ENCODE data around the gene TBC1D24. TPM values are rescaled to one million over a fixed set of nuclear protein-coding genes. Genes with fewer than 3 reads are reported as not detected.
"Not testable (repeated sequence)": the region's sequence is repeated elsewhere in the genome, so short reads cannot be mapped to it uniquely, and the experiment has no call there.

The TBC1D24 gene
- polyA plus RNA-seq, 1 experiment: 9.2 TPM

- Histone ChIP-seq H3K4me3 (ENCODE audit: low read depth, low read length) (no peak overlapping the region), H3K27me3 (ENCODE audit: control insufficient read depth, insufficient read depth, low read length) (no peaks in the 10 kb centered on the region), H3K36me3 (ENCODE audit: control insufficient read depth, insufficient read depth, low read length) (peaks cover 18% of the 10 kb centered on the region)
- ChIA-PET POLR2A (no interaction called here), CTCF (interaction anchor here (1.2 kb wide), 1 partner anchor 20 kb away, joined by 3 read pairs; no protein-coding TSS in a partner anchor)
- TF ChIP-seq CTCF (IDR thresholded peaks at IDR 0.05; ENCODE audit: insufficient read depth, low read depth, low read length): no peak
- no peak for DNase-seq (ENCODE audit: low read depth)
Observed at GRCh38 chr16:2438121-2438520, 36.8 kb upstream of the TBC1D24 start.

GRCh38 chr16:2439598-2439997 lies 35.3 kb upstream of the TBC1D24 start:
- H3K36me3 ChIP-seq (ENCODE audit: control insufficient read depth, insufficient read depth, low read length): peaks cover 16% of the 10 kb centered on the region
- no peak for TF ChIP-seq CTCF (IDR thresholded peaks at IDR 0.05; ENCODE audit: insufficient read depth, low read depth, low read length)
- POLR2A ChIA-PET: no interaction called here
- CTCF ChIA-PET: interaction anchor here (1.5 kb wide), 1 partner anchor 61 kb away, joined by 5 read pairs; no protein-coding TSS in a partner anchor
- no peak for DNase-seq (ENCODE audit: low read depth)
- no peaks in the 10 kb centered on the region for H3K27me3 ChIP-seq (ENCODE audit: control insufficient read depth, insufficient read depth, low read length)
- no peak overlapping the region for H3K4me3 ChIP-seq (ENCODE audit: low read depth, low read length)

GRCh38 chr16:2441143-2441804 lies 33.7 kb upstream of the TBC1D24 start:
- H3K4me3 ChIP-seq (ENCODE audit: low read depth, low read length); POLR2A ChIA-PET; H3K27me3 ChIP-seq (ENCODE audit: control insufficient read depth, insufficient read depth, low read length); DNase-seq (ENCODE audit: low read depth): not testable (repeated sequence)
- CTCF ChIA-PET: interaction anchor here (0.6 to 1.5 kb wide), 2 partner anchors 60 to 1238 kb away, joined by 4 to 5 read pairs; no protein-coding TSS in a partner anchor
- peaks cover 22% of the 10 kb centered on the region for H3K36me3 ChIP-seq (ENCODE audit: control insufficient read depth, insufficient read depth, low read length)

GRCh38 chr16:2443555-2443954 lies 31.4 kb upstream of the TBC1D24 start:
- ChIA-PET POLR2A (no interaction called here), CTCF (interaction anchor here (0.6 to 1.1 kb wide), 2 partner anchors 70 to 103 kb away, joined by 3 to 4 read pairs; partner anchors contain the start of gene ABCA3)
- no peak for TF ChIP-seq CTCF (IDR thresholded peaks at IDR 0.05; ENCODE audit: insufficient read depth, low read depth, low read length)
- Histone ChIP-seq H3K27me3 (ENCODE audit: control insufficient read depth, insufficient read depth, low read length) (no peaks in the 10 kb centered on the region), H3K4me3 (ENCODE audit: low read depth, low read length) (no peak overlapping the region), H3K36me3 (ENCODE audit: control insufficient read depth, insufficient read depth, low read length) (peaks cover 19% of the 10 kb centered on the region)
- no peak for DNase-seq (ENCODE audit: low read depth)

- Histone ChIP-seq H3K27me3 (ENCODE audit: control insufficient read depth, insufficient read depth, low read length) (no peaks in the 10 kb centered on the region), H3K4me3 (ENCODE audit: low read depth, low read length) (no peak overlapping the region), H3K36me3 (ENCODE audit: control insufficient read depth, insufficient read depth, low read length) (peaks cover 20% of the 10 kb centered on the region)
- ChIA-PET CTCF (no interaction called here), POLR2A (no interaction called here)
- no peak for TF ChIP-seq CTCF (IDR thresholded peaks at IDR 0.05; ENCODE audit: insufficient read depth, low read depth, low read length)
- DNase-seq (ENCODE audit: low read depth): no peak
Observed at GRCh38 chr16:2447920-2448583, 26.9 kb upstream of the TBC1D24 start.

Measured in BJ (cell line).